Skin epidermis (tissue), 12 donors: Measurements from ENCODE around the gene SERTM2.
"Not testable (repeated sequence)": the region's sequence is repeated elsewhere in the genome, so short reads cannot be mapped to it uniquely, and the experiment has no call there.

ENCODE experiments used
- H3K27ac ChIP-seq, 21 experiments: fragments of 200-600 bp; sonication (generic) in 11 of 21; one replicate each; pipeline ENCODE4 v1.5.0; 2020; ENCODE audit warnings: mild to moderate bottlenecking in 3 of 21, inconsistent platforms in 2 of 21, moderate library complexity in 2 of 21
- H3K4me3 ChIP-seq, 7 experiments: fragments of 200-600 bp; sonication (generic) in 2 of 7; one replicate each; pipeline ENCODE4 v1.5.0; 2020; ENCODE audit warnings: inconsistent platforms in 2 of 7, mild to moderate bottlenecking in 2 of 7, moderate library complexity in 1 of 7

SERTM2 gene

GRCh38 chrX:111549235-111549634 is 37.8 kb downstream of the SERTM2 start:
- not testable (repeated sequence) for H3K27ac ChIP-seq, H3K4me3 ChIP-seq

- no peak overlapping the region for H3K27ac ChIP-seq
- H3K4me3 ChIP-seq: no peak overlapping the region
Observed at GRCh38 chrX:111555406-111555958, 44.0 kb downstream of the SERTM2 start.

- Histone ChIP-seq H3K27ac (no peak overlapping the region), H3K4me3 (no peak overlapping the region)
Observed at GRCh38 chrX:111560801-111561200, 49.4 kb downstream of the SERTM2 start.

- no peak overlapping the region for H3K4me3 ChIP-seq
Observed at GRCh38 chrX:111561851-111562250, 50.4 kb downstream of the SERTM2 start.

GRCh38 chrX:111567542-111568255 is 56.3 kb downstream of the SERTM2 start:
- no peak overlapping the region for H3K4me3 ChIP-seq
- no peak overlapping the region for H3K27ac ChIP-seq

More at GRCh38 chrX:111561851-111562250, 50.4 kb downstream of the SERTM2 start:
- no peak overlapping the region for H3K27ac ChIP-seq

GRCh38 chrX:111568354-111568753 is 56.9 kb downstream of the SERTM2 start:
- Histone ChIP-seq H3K4me3 (no peak overlapping the region), H3K27ac (no peak overlapping the region)

- H3K4me3 ChIP-seq: no peak overlapping the region
Observed at GRCh38 chrX:111568817-111569216, 57.4 kb downstream of the SERTM2 start.

More at GRCh38 chrX:111568817-111569216, 57.4 kb downstream of the SERTM2 start:
- H3K27ac ChIP-seq: no peak overlapping the region
